ENCODE measurements around the gene RASGRP3.

The RASGRP3 gene

GRCh38 chr2:33443274-33443829 is 33.1 kb upstream of the RASGRP3 start:
- DNase-seq (ENCODE audit: low read depth in 1 of 2, low spot score in 1 of 2), result peak in 1 of 2 experiments; percentile 19
- H3K4me3 ChIP-seq (replicated peaks; ENCODE audit: insufficient read depth, low read length), result no peak overlapping the region
- no peak for TF ChIP-seq GABPA (IDR thresholded peaks at IDR 0.05; ENCODE audit: low read depth)
- TF ChIP-seq CTCF (IDR thresholded peaks at IDR 0.05; ENCODE audit: insufficient read depth, low read length), result no peak
- no peak for TF ChIP-seq REST (IDR thresholded peaks at IDR 0.05; ENCODE audit: insufficient replicate concordance, low read depth)
- no peak for TF ChIP-seq POLR2AphosphoS5 (IDR thresholded peaks at IDR 0.05; ENCODE audit: low read depth)
- no peak for TF ChIP-seq SPI1 (IDR thresholded peaks at IDR 0.05; ENCODE audit: borderline replicate concordance, low read depth)
- no peaks in the 10 kb centered on the region for H3K27me3 ChIP-seq (ENCODE audit: insufficient read depth, poor library complexity, severe bottlenecking)
- H3K27ac ChIP-seq (replicated peaks), result no peak overlapping the region

GRCh38 chr2:33444967-33445366 is 31.5 kb upstream of the RASGRP3 start:
- H3K4me3 ChIP-seq (replicated peaks; ENCODE audit: insufficient read depth, low read length), result no peak overlapping the region
- DNase-seq (ENCODE audit: low read depth in 1 of 2, low spot score in 1 of 2), result no peak
- TF ChIP-seq REST (IDR thresholded peaks at IDR 0.05; ENCODE audit: insufficient replicate concordance, low read depth) (no peak), POLR2AphosphoS5 (IDR thresholded peaks at IDR 0.05; ENCODE audit: low read depth) (no peak), SPI1 (IDR thresholded peaks at IDR 0.05; ENCODE audit: borderline replicate concordance, low read depth) (no peak), GABPA (IDR thresholded peaks at IDR 0.05; ENCODE audit: low read depth) (no peak), CTCF (IDR thresholded peaks at IDR 0.05; ENCODE audit: insufficient read depth, low read length) (no peak)
- H3K27ac ChIP-seq (replicated peaks), result no peak overlapping the region
- H3K27me3 ChIP-seq (ENCODE audit: insufficient read depth, poor library complexity, severe bottlenecking), result no peaks in the 10 kb centered on the region

- Histone ChIP-seq H3K4me3 (replicated peaks; ENCODE audit: insufficient read depth, low read length) (no peak overlapping the region), H3K27ac (replicated peaks) (peak overlapping the region; percentile 38), H3K27me3 (ENCODE audit: insufficient read depth, poor library complexity, severe bottlenecking) (no peaks in the 10 kb centered on the region)
- no peak for DNase-seq (ENCODE audit: low read depth in 1 of 2, low spot score in 1 of 2)
- TF ChIP-seq SPI1 (IDR thresholded peaks at IDR 0.05; ENCODE audit: borderline replicate concordance, low read depth) (no peak), REST (IDR thresholded peaks at IDR 0.05; ENCODE audit: insufficient replicate concordance, low read depth) (no peak), POLR2AphosphoS5 (IDR thresholded peaks at IDR 0.05; ENCODE audit: low read depth) (no peak), GABPA (IDR thresholded peaks at IDR 0.05; ENCODE audit: low read depth) (no peak)
Measured at GRCh38 chr2:33448220-33448899, 28.1 kb upstream of the RASGRP3 start.
